GM21381 (cell line): Measurements from ENCODE around the gene WDR91.

Experiments
- ATAC-seq: cut with Tn5 transposase; IDR thresholded peaks from one replicate; pipeline ENCODE4 v1.9.1; 2021; ENCODE audit warnings: mild to moderate bottlenecking, moderate library complexity; ENCODE audit not compliant: unreplicated experiment

Gene WDR91

DNA sequence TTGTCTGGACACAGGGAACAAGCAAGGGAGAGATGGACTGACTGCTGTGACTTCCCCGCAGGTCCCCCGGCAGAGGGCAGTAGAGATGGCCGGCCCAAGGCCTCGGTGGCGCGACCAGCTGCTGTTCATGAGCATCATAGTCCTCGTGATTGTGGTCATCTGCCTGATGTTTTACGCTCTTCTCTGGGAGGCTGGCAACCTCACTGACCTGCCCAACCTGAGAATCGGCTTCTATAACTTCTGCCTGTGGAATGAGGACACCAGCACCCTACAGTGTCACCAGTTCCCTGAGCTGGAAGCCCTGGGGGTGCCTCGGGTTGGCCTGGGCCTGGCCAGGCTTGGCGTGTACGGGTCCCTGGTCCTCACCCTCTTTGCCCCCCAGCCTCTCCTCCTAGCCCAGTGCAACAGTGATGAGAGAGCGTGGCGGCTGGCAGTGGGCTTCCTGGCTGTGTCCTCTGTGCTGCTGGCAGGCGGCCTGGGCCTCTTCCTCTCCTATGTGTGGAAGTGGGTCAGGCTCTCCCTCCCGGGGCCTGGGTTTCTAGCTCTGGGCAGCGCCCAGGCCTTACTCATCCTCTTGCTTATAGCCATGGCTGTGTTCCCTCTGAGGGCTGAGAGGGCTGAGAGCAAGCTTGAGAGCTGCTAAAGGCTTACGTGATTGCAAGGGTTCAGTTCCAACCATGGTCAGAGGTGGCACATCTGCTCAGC lies 46.8 kb downstream of the WDR91 start:
- ATAC-seq: no peak

DNA sequence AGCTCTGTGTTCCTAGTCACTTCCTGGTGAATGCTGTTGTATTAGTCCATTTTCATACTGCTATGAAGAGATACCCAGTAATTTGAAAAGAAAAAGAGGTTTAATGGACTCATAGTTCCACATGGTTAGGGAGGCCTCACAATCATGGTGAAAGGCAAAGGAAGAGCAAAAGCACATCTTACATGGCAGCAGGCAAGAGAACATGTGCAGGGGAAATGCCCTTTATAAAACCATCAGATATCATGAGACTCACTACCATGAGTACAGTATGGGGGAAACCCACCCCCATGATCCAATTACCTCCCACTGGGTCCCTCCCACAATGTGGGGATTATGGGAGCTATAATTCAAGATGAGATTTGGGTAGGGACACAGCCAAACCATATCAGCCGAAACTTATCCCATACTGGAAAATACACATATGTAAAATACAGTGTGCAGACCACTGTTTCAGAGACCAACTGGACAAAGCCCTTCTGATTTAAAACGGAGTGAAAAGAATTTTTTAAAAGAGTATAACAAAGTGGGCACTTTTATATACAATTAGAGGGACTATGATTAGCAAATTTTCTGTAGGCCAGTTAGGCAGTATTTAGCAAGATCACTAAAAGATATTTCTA lies 48.8 kb downstream of the WDR91 start:
- no peak for ATAC-seq

DNA sequence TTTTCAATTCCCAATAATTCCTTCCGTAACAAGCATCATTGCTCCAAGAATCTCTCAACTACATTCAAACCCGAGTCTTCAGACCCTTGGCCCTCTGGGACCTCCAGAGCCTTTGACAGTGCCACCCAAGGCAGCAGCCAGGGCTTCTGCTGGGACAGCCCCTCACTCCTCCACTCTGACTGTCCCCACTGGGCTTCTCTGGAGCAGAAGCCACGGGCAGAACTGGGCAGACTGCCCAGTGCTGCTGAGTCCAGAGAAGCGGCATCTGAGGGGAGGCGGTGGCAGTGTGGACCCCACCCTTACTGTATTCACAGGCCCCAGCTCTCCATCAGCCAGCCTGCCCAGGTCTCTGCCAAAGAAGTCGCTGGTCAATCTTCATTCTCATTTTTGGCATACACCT lies 49.7 kb downstream of the WDR91 start:
- no peak for ATAC-seq

DNA sequence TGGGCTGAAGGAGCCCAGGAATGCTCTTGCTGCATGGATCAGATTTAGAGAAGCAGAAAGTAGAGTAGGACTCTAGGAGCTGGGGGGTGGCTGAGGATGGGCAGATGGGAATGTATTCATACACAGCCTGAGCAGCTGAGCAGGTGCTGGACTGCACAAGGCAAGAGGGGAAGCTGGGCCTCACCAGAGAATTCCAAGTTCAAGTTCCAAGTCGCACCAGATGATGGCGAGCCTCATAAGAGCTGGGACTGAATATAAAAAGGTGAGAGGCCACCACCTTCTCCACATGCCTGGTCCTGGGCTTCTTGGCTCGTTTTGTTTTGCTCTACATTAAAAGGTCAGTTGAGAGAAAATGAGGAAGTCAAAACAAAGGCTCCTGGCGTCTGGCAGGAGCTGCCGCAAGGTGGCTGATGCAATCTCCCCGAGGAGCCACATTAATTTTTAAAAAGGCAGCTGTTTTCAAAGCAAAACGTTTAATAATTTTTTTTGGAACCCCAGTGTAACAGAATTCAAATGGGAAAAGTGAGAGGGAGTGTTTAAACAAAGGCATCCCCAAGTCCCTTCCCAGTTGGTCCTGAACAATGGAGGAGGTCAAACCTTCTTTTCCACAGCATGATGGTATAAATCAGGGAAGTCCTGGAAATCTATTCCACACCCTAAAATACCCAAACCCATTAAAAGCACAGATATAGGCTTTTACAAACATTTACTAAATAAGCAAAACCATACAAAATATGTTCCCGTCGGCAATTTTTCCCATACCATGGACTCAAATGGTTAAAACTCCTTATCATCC lies 50.3 kb downstream of the WDR91 start:
- ATAC-seq: no peak

DNA sequence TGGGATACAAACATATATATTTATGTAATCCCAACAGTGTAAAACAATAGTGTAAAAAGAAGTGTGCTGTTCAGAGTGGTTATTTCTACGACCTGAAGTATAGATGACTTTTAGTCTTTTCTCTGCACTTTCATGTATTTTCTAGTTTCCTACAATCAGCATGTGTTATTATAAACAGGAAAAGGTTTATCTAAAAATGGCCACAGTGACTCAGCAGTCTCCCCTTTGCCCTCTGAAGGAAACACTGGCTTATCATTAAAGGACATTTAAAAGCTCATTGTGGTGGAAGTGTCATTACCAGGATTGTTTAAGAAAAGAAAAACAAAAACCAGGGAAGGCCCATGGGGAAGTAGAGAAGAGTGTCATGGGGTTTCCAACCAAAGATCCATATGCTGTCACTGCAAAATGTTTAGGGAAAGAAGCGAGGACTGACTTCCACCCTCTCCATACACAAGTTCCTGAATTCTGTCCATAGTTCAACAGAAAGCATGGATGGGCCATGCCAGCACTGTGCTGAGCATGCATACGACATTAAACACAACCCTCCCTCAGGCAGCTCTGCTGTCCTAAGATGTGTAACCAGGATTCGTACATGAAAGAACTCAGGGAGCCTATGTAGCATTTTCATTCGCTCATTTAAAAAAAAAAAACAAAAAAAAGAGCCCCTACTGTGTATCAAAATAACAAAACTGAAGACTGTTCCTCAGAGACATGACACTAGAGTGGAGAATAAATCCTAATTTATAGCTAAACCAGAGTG lies 51.0 kb downstream of the WDR91 start:
- ATAC-seq: peak; percentile 43

DNA sequence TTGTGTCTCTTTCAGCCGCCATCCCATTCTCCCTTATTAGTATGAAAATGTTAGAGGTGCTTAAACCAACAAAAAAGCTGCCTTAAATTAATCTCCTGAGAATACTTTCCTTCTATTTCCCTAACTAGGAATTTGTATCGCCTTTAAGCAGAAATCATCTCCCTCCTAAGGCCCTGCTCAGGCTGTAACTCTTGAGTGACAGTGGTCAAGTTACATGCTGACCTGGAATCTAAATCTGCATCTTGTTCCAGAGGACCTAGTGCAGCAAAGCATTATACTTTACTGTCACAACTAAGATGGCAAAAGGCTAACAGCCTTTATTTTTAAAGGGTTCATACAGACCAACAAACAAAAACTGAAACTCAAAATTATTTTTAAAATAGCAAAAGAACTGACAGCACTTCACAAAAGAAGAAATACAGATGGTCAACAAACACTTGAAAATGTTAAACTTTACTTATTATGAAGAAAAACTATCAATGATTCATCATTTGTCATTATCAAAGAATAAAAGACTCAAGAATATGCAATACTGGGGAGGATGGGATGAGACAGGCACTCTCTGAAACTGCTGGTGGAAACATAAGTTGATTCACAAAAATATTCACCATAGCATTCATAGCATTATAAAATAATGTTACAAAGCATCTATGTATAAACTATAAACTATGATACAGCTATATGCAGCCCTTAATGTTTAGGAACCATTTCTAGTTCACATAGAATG lies 51.8 kb downstream of the WDR91 start:
- ATAC-seq: no peak

DNA sequence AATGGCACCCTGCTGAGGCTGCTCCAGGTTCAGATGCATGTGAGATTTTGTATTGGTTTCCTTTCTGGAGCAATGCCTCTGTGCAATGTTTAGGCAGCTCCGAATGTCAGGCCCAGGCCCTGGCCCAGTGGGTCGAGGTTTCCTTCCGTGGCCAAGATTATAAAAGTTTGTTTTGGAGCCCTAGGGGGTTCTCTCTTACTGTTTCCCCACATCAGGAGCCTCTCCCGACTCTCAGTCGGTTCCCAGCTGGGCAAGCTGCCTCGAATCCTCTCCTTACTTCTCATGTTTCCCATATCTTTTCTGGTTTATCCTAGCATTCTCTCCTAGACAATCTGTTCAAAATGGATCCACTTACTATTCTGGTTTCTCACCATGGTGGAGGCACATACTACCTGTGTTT lies 52.5 kb downstream of the WDR91 start:
- ATAC-seq: no peak

DNA sequence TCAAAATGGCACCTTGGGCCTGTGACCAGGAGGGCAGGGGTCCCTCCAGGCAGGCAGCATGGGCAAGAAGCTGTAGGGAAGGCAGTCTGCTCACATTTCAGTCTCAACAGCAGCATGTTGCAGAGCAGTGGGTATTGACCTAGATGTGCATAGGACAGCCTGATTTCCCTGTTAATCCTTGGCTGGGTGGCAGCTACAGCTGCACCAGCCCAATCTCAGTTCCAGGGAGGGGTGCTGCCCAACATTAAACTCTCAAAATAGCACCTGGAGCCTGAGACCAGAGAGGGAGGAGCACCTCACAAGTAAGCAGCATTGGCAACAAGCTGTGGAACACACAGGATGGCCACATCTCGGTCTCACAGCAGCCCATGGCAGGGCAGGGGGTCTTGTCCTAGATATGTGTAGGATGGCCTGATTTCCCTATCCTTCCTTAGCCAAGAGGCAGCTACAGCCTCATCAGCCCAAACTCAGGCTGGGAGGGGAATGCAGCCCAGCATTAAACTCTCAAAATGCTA lies 53.1 kb downstream of the WDR91 start:
- ATAC-seq: no peak

DNA sequence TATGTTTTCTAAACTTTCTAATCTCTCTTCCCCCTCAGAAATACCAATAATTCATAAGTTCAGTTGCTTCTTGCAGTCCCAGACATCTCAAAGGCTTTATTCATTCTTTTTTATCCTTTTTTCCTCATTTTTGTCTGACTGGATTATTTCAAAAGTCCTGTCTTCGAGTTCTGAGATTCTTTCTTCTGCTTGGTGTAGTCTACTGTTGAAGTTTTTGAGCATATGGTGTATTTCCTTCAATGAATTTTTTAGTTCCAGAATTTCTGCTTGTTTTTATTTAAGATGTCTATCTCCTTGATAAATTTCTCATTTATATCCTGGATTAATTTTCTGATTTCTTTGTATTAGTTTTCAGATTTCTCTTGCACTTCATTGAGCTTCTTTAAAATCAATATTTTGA lies 55.0 kb downstream of the WDR91 start:
- no peak for ATAC-seq

DNA sequence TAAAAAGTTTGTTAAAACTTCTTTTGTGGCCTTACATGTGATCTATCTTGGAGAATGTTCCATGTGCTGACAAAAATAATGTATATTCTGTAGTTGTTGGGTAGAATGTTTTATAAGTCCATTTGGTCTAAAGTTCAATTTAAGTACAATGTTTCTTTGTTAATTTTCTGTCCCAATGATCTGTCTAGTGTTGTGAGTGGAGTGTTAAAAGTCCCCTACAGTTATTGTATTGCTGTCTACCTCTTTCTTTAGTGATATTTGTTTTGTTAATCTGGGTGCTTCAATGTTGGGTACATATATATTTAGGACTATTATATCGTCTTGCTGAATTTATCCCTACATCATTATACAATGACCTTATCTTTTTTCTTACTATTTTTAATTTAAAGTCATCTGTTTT lies 56.6 kb downstream of the WDR91 start:
- no peak for ATAC-seq

DNA sequence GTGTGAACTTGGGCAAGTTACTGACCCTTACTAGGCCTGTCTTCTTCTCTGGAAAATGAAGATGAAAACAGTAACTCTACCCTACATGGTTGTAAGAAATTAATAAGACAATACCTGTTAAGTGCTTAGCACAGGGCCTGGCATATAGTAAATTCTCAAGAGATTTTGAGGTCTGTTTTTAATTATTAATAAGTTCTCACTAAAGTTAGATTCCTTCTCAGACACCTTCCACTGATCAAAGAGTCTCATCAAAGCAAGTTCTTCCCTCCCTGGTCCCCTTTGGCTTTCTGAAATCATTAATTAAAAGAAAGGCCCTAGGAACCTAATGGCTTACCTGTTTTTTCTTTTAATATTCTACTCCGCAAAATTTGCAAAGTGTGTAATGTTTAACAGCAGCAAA lies 58.9 kb downstream of the WDR91 start:
- no peak for ATAC-seq

DNA sequence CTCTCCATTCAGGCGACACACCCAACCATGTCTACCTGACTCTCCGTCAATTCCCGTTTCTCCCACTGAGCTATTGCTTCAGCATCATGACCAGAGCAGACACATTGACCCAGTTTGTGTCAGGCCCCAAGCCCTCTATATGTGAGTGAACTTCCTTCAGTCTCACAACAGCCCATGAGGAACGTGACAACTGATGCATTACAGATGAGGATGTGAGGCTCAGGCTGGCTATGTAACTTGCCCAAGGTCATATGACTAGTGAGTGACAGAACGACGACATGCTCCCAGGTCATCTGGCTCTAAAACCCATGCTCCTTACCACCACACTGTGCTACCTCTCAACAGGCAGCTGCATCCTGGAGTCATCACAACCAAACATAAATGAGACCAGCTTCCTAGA lies 59.8 kb downstream of the WDR91 start:
- ATAC-seq: no peak

DNA sequence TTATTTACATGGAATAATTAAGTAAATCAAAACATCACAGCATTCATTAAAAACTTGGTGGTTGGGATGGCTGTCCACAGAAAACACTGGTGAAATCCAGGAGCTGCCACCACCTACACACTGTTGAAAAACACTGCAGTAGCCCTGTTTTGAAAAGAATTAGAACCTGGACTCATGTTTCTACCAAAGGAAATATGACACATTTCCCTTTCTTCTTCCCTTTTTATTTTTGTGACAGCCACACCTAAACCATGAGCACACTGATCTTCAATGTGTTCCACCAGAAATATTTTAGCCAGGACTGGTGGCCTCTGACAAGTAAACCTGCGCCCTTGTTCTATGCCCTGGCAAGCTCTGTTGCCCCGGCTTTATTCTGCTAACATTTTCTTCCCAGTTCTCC lies 60.2 kb downstream of the WDR91 start:
- ATAC-seq: no peak

DNA sequence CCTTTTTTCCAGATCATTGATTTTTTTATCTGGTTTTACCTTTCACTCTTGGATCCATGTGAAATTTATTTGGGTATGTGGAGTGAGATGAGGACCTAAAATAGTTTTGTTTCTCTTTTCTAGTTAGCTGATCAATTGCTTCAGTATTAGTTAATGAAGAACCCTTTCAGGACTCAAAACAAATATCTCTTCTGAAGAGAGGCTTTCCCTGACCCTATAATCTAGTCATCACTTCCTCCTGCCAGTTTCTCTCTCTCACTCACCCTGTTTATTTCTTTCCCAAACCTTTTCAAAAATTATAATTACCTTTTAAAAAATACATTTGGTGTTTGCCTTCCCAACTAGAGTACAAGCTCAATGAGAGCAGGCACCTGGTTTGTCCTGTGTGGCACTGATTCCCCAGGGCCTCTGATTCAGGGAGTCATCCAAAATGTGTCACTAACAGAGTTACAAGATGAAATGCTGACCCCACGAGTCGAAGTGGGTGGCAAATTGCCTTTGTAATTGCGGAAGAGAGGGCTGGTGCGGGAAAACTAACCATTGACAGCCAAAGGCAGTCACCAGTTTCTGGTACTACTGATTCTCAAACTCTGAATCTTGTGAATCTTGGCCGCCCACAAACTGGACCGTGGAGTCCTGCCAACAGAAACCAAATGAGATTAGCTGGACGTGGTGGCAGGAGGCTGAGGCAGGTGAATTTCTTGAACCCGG lies 61.1 kb downstream of the WDR91 start:
- ATAC-seq: no peak

DNA sequence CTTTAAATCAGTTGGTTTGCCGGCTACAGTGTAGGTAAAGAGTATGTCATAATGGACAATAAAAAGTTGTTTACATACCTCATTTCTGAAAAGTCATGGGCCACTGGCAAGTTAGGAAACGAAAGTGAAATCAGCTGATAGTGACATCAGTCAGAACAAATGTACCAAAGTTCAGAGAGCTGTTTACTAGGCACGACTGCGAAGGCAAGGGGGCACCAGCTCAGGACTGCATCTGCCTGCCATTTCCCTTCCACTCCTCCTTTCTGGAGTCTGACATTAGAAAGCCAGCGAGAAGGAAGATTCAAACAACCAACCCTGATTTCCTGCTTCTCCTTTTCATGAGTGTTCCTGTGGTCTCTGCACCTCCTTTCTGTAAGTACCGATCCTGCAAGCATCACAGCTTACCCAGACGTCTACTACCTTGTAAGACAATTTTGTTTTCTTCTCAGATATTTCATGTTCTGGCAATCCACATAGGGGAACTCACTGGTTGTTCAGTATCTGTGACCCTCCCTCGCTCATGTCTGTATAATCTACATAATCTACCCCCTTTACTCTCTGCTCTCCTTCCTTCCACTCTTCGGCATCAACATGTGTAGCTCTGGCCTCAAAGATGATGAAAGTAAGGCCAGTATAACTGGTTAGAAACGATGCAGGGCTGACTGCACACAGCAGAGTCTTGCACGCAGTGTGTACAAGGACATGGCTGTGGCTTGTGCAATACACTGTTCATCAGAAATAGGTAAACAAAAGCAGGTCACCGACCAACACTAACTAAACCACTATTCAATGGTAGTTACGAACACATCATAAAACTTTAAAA lies 63.2 kb downstream of the WDR91 start, which contains the start of gene TMEM140:
TSS of gene TMEM140 (plus strand) at position 174 of the 823 bp plus-strand sequence. CDS start 16,370 bp downstream, outside the sequence.
- ATAC-seq: peak; percentile 68

DNA sequence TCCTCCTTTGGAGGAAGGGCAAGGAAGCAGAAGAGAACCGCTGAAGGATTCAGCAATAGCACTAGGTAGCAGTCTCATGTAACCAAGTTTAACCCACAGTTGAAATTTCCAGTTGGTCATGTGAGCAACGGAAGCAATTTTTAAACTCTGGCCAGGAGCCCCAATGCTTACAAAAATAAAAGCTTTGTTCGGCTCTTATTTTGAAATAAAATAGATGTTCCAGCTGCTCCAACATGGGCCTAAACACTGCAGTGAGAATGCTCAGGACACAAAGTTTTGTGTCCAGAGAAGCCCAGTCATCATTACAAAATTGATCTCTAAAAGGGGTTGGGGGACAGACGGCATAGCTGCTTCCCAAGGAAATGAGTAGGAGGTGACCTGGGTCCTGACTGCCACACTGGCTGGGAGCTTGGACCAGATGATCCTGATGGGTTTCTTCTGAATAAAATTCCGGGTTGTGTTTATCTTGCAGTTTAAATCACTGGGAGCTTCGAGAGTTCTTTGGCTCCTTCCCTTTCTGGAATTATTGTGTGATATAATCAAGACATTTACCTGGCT lies 63.9 kb downstream of the WDR91 start:
- ATAC-seq: no peak

DNA sequence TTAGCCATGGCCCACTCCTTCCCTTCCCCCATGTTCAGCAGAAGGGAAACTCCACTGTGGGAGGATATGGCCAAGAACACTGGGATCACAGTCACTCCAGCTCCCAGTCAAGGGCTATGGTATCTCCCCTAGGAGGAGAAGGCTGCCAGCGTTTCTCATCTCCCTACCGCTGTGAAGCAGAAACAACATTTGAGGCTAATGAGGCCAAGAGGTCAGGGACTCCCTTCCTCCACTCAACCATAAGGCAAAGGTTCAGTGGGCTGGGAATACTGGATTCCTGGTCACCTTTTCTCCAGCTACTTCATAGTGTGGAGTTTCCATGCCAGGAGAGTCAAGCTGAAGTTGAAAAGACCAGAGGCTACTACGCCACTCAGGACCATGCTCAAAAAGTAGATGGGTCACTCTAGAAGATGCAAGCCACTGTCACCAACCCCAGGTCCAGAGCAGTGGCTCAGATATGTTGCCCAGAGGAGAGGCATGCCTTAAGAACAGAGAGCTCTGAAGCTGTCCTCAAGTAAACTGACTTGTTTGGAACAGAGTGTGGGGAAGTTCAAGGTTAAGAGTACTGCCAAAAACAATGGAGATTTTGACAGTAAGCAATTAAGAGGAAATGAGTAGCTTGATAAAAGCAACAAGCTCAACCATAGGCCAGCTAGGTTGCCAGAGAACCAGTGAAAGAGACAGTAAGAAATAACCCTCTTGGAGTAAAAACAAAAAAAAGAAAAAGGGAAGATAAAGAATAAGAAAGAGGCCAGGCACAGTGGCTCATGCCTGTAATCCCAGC lies 67.2 kb downstream of the WDR91 start:
- no peak for ATAC-seq
